ENCODE data around the gene DNAJC27.

- no peak for TF ChIP-seq POLR2A (IDR thresholded peaks at IDR 0.05; ENCODE audit: low read depth, low read length)
- TF ChIP-seq TAF1 (IDR thresholded peaks at IDR 0.05; ENCODE audit: low read depth, low read length): no peak
- no peak for TF ChIP-seq POLR2AphosphoS5 (IDR thresholded peaks at IDR 0.05; ENCODE audit: low read depth, low read length)
Measured at GRCh38 chr2:24918326-24919036, 53.3 kb downstream of the DNAJC27 start.
